Posterior vena cava (tissue), 2 donors: ENCODE results near the gene EPN2. TPM values are rescaled to one million over a fixed set of nuclear protein-coding genes. Genes with fewer than 3 reads are reported as not detected.

Experiments
- DNase-seq: peaks from one replicate; pipeline ENCODE4 v3.0.0-alpha.2; 2020; ENCODE audit warnings: low spot score
- intact Hi-C, 2 donors: fragments of 100-400 bp; cut with DNase I; formaldehyde crosslinking; loops; one replicate each; pipeline versions ENCODE4 v1.14.1 to v1.14.2; 2022 to 2023
- total RNA-seq, 2 donors: library from RNA; stranded (reverse); fragmentation: NEBNext Ultra II Directional; extraction: Animal tissue kit (Norgen Biotek cat#: 25700); gene quantifications; one replicate each; pipeline ENCODE4 v1.2.1, GENCODE V29; 2021
- donor health status: DM: yes; HTN: yes; CAD: no.
- donor health status: DM: yes; HTN: yes; CAD: no.

The EPN2 gene
- total RNA-seq, 2 donors from 2014 or later = 50.7 to 67.6 TPM

DNA sequence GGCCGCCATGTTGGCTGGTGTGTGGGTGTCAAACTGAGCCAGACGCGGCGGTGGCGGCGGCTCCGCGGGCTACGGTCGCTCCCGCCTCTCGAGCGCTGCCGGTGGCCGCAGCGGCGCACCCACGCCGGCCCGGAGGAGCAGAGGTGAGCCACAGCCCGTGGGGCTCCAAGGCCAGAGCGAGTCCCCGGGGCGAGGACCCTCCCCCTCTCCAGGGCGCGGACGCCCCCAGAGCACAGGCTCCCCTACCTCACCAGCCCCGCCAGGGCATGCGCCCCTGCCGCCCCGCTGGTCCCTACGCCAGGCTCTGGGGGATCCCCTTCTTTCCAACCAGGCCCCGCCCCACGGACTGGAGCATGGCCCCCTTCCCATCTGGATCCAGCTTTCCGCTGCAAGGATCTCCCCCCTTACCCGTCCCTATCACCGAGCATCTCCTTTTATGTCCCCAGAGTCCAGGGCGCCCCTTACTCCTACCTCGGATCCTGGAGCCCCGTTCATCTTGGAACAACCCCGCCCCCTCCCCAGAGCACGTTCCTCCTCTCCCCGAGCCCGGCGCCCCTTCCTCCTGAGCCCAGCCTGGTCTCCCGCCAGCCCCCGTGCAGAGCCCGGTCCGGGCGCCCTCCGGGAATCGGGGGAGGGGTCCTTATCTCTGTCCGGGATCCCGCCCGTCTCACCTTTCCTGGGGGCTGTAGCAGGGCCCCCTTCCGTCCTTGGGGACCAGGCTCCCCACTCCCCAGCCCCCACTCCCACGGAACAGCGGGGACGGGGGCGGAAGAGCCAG is 412 bp downstream of the EPN2 start:
- peak; percentile 87 for DNase-seq
- intact Hi-C loops = no loop called here

DNA sequence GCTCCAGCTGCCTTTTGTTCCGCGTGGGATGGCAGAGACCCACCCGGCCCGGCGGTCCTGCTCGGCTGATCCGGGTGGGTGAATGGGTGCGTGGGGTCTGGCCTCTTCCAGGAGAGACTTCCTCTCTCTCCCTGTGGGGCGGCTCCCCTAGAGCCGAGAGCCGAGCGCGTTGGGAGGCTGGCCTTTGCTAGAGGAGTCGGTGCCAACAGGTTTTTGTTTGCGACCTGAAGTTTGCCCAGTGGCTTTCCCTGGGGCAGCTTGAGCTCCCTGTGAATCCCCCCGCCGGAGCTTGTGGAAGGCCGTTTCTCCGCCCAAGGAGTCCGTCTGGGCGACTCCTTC is 970 bp downstream of the EPN2 start:
- peak; percentile 80 for DNase-seq
- intact Hi-C loops = no loop called here

DNA sequence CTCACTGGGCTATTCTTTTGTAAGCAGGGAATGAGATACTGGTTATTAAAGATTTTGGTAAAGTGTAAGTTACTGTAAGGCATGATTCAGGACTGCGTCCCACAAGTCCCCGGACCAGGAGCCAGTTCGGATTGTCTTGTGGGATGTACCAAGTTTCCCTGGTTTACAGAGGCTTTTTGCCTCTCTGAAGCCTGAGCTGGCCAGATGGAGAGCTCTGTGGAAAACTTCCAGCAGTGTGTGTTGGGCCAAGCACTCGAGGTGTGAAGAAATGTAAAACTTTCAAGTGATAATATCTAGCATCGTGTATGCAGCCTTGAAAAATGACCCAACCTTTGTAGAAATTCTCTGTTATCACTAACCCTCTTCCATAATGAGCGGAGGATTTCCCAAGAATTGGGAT is 2.4 kb downstream of the EPN2 start:
- DNase-seq = no peak
- intact Hi-C loops = no loop called here

DNA sequence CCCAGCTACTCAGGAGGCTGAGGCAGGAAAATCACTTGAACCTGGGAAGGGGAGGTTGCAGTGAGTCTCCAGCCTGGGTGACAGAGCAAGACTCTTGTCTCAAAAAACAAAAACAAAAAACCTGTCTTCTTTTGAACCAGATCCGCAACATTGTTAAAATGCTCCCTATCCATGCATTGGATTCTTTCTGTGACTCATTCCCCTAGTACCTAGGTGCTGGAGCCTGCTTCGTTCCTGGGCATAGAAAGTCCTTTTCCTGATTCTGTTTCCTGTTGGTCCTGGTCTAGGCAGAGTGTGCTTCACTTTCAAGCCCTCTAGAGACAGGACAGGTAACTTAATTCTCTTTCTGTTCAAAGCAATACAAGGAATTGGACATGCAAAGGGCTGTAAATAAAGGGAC is 5.2 kb downstream of the EPN2 start:
- intact Hi-C loops = no loop called here
- no peak for DNase-seq

DNA sequence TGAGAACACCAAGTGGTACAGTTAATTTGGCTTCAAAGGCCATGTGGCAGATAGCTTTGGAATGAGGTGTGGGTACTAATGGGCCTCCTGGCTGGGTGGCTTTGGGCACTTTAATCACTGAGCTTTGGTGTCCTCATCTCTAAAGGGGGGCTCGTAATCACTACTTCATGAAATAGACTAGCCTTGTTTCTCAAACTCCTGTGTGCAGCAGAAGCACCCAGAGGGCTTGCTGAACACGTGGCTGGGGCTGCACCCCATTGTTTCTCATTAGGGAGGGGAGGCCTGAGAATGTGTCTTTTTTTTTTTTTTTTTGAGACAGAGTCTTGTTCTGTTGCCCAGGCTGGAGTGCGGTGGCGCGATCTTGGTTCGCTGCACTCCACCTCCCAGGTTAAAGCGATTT is 5.8 kb downstream of the EPN2 start:
- DNase-seq = no peak
- intact Hi-C loops = no loop called here

DNA sequence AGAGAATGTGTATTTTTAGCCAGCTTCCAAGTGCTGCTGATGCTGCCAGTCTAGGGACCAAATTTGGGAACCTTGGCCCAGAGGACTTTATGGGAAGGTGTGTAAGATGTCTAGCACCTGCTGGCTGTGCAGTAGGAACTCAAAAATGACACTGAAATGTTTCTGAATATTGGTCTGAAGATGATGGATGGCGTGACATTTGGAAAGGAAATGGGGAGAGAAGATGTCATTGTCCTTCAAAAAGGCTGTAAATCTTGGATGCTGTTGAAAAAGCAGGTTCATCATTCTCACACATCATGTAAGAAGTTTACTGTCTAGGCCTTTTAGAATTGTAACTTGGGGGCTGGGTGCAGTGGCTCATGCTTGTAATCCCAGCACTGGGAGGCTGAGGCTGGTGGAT is 6.7 kb downstream of the EPN2 start:
- intact Hi-C loops = no loop called here
- no peak for DNase-seq

DNA sequence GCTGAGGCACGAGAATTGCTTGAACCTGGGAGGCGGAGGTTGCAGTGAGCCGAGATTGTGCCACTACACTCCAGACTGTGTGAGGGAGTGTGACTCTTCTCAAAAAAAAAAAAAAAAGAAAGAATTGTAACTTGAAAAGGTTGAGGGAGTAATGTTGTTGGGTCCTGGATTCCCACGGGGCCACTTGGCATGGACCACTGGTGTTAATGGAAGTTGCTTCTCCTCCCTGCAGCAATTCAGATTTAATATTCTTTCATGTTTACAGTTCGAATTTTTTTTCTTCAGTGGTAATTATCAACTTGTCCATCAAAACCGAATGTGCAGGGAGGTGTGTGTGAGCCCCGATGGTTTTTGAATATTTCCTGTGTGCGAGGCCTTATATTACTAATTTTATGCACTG is 7.2 kb downstream of the EPN2 start:
- DNase-seq = no peak
- intact Hi-C loops = no loop called here

DNA sequence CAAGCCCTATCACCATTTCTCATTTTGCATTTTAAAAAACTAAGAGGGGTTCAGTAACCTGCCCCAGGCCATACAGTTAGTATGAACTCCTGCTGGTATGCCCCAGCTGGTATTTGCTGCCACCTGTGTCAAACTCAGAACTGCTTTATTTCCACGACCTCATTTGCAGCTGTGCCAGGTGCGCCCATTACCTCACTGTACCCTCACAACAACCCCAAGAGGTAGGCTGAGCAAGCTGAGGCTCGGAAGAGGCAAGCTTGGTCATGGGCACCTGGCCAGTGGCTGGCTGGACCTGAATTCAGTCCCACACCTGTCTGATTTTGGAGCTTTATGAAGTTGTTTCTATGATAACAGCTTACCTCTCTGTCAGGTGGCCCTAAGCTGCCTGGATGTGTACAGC is 7.6 kb downstream of the EPN2 start:
- intact Hi-C loops = no loop called here
- no peak for DNase-seq

DNA sequence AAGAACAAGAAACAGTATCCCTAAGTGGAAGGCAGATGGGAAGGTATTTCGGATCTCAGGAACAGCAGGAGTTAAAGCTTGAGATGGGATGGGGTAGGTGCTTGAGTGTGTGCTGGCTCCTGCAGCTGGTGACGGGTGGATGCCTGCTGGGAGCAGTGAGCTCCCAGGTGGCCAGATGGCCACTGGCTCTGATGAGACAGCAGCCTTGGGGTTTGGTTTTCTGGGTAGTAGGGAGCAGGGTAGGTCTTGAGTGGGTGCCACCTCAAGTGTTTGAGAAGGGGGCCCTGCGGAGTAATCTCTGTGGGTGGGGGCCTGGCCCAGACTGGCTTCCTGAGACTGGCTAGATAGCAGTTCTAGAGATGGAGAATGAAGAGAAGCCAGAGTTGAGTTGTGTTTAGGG is 10.3 kb downstream of the EPN2 start:
- intact Hi-C loops = no loop called here
- DNase-seq = no peak

DNA sequence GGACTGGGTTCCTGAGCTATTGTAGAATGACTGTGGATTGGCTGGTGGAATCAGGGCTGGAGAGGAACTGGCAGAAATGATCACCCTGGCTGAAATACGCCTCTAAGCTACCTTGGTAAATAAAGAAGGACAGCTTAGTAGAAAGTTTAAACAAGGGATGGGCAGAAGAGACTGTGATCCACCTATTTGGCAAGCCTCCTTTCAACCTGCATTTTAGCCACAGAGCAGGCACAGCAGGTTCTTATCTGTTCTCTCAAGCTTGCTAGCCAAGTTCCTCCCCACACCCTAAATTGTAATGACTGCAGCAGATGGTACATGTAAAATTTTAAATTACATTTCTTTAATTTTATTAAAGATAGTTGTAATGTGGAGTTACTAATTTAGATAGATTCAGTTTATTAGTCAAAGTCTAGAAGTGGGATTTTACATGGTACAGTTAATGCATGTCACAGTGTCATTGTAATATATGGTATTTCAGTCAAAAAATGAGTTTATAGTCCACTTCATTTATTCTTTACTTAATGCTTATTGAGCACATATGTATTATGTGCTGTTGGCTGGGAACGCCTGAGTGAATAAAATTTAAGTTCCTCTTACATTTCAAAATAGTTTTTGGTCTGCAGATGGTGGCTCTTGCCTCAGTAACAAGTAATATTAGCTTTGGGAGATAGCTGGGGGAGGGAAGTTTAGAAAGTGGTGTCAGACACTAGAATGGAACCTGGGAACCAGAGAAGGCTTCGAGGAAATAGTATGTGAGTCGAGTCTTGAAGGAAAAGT is 11.2 kb downstream of the EPN2 start:
- DNase-seq = no peak
- intact Hi-C loops = no loop called here

DNA sequence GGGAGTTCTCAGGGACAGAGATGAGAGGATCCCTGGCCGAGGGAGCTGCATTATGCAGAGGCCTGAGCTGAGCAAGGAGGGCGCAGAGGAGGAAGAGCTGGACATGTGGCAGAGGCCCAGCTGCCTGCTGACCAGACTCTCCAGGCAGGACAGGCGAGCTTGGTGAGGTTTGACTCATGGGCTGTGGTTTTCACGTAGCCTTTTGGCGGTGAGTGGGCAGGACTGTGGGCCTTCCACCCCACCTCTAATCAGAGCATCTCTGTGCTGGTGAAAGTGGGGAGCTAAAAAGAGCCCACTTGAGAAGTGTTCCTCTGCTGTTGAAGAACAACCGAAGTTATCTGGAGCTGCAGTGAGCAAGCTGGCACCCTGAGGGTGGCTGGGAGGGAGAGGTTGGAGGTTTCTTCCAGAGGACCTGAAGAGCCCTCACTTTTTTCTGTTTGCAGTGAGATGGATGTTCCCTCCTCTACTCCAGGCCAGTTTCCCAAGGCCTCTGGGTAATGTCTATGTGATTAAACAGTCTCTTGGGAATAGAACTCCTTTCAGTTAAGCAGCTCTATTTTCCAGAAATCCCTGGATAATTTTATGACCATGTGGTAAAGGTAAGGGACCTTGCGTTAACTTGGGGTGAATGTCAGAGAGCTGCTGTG is 11.9 kb downstream of the EPN2 start:
- intact Hi-C loops = no loop called here
- DNase-seq = peak; percentile 88

DNA sequence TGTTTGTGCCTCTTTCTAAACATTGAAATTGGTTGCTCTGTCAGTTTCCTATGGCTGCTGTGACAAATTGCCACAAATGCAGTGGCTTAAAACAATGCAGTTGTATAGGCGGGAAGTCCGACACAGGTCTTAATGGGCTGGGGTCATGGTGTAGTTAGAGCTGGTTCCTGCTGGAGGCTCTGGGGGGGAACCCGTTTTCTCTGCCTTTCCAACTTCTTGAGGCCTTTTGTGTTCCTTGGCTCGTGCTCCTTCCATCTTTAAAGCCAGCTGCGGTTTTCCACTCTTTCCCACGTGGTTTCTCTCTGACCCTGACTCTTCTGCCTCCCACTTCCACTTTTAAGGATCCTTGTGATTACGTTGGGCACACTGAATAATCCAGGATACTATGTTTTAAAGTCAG is 12.5 kb downstream of the EPN2 start:
- intact Hi-C loops = no loop called here
- DNase-seq = no peak

DNA sequence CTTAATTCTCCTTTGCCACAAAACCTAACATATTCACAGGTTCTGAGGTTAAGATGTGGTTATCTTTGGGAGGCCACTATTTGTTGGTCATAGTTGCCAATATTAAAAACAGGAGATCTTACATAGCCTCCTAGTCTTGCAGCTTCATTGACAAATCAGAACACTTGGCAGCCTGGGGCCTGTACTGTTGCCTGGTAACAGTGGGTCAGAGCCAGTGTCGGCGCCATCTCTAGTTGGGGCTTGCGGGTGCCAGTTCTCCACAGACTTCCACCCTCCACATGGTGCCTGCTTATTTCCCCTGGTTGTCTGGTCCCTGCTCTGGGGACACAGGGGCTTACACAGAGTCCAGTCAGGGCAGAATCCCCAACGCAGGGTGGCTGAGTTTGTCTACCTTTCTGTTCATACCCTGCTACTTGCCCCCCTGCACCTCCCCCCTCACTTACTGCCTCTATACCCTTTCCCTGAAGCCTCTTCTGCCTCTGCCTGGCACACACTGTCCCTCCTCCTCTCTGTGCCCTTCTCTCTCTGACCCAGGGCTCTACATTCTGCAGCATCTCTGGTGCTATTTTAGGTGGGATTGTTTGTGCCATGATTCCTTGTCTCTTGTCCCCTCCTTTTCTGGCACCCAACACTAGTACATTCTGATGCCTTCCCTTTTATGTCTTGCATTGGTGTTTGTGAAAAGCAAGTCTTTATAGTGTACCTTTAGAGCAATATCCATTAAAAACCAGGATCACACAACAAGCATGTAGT is 13.4 kb downstream of the EPN2 start:
- DNase-seq = no peak
- intact Hi-C loops = no loop called here

DNA sequence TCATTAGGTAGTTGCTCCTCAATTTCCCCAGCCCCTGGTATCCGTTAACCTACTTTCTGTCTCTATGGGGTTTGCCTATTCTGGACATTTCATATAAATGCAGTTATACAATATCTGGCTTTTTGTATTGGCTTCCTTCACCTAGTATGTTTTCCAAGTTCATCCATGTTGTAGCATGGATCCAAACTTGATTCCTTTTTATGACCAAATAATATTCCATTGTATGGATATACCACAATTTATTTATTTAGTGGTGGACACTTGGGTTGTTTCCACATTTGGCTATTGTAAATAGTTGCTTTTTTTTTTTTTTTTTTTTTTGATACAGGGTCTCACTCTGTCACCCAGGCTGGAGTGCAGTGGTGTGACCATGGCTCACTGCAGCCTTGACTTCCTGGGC is 15.9 kb downstream of the EPN2 start:
- no peak for DNase-seq
- intact Hi-C loops = no loop called here

DNA sequence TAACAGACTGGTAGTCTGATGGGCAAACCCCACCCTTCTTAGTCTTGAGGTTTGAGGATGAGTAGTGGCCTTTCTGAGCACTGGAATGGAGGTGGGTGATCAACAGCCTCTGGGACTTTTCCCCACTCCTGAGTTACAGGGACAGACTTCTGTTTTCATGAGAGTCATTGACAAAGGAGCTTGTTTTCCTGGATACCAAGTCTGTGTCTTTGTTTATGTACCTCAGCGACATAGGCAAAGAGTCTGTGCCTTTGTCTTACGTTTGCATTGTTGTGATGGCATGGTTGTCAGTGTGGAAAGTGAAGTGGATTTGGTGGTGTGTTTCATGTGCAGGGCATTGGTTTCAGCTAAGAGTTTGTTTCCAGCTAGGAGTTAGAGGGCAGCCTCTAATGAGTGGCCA is 17.5 kb downstream of the EPN2 start:
- intact Hi-C loops = loop anchor here in 1 of 2 donors (5.0 kb wide), 1 partner anchor 78 kb away; no protein-coding TSS in a partner anchor
- DNase-seq = no peak

DNA sequence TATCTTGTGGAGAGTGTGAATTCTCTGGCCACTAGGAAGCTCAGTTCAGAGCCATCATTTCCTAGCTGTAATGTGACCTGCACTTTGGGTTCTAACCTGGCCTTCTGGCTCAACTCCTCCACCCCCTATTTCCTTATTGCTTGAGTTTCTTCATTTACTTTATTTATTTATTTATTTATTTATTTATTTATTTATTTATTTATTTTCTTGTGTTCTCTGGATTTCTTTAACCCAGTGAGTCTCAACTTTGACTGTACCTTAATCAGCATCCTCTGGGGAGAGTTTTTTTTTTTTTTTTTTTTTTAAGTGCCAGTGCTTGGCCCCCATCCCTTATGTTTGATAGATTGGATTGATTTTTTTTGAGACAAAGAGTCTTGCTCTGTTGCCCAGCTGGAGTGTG is 18.1 kb downstream of the EPN2 start:
- intact Hi-C loops = loop anchor here in 1 of 2 donors (5.0 kb wide), 1 partner anchor 77 kb away; no protein-coding TSS in a partner anchor
- DNase-seq = no peak

DNA sequence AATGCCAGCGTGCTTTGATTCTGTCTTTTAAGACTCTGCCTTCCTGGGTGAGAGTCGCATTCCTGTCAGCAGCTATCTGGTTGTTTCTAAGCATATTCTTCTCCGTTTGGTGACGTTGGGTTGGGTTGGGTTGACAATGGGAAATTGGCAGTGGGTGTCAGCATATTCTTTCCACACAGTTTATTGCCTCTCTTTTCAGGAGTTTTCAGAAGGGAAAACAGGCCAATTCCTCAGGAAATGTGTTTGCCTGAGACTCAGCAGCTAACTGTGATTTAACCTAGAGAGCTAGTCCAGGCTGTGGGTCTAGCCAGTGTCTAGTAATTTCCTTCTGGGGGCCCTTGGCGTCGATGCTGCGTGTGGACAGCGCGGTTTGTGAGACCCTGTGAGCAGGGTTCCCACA is 21.2 kb downstream of the EPN2 start:
- no peak for DNase-seq
- intact Hi-C loops = loop anchor here in 1 of 2 donors (5.0 kb wide), 1 partner anchor 74 kb away; no protein-coding TSS in a partner anchor

DNA sequence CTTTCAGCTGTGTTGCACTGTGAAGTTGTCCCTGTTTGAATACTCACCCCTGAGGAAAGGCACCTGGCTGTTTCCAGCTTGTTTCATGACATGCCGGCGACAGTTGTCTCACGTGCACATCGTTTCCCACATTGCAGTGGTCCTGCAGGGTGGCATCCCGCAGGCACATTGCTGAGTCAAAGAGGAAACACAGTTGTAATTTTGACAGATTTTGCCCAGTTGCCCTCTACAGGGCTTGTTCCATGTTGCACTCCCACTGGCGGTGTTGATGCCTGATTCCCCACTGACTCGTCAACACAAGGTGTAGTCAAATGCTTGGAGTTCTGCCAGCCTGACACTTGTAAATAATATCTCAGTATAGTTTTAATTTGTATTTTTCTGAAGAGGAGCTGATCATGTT is 23.8 kb downstream of the EPN2 start:
- no peak for DNase-seq
- intact Hi-C loops = no loop called here

DNA sequence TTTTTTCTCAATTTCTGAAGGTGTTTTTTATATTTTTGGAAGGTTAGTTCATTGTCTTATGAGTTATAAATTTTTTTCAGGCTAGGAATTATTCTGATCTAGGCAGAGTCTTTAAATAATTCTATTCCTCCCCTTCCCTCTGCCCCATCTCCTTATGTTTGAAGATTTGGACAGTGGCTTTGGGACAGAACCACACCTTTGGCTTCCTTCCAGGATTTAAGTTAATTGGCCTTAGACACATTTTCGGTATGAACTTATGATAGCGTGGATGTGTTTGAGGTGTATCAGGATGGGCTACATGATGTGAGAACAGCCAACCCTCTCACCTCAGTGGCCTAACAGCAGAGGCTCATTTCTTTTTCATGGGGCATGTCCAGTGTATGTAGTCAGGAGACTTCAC is 24.3 kb downstream of the EPN2 start:
- intact Hi-C loops = no loop called here
- no peak for DNase-seq
